ENCODE results near the gene SLC23A1.
"Not testable (repeated sequence)": the region's sequence is repeated elsewhere in the genome, so short reads cannot be mapped to it uniquely, and the experiment has no call there.

DNA sequence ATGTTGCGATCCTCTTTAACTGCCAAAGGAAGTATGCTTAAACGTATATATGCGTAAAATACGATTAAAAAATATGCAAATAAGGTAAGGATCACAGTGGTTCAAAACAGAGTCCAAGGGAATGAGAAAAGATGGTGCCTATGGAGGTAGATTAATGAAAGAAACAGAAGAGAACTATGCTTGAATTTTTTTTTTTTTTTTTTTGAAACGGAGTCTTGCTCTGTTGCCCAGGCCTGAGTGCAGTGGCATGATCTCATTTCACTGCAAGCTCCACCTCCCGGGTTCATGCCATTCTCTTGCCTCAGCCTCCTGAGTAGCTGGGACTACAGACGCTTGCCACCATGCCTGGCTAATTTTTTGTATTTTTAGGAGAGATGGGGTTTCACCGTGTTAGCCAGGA is 37.7 kb downstream of the SLC23A1 start:
- TF ChIP-seq, protein P1, sequence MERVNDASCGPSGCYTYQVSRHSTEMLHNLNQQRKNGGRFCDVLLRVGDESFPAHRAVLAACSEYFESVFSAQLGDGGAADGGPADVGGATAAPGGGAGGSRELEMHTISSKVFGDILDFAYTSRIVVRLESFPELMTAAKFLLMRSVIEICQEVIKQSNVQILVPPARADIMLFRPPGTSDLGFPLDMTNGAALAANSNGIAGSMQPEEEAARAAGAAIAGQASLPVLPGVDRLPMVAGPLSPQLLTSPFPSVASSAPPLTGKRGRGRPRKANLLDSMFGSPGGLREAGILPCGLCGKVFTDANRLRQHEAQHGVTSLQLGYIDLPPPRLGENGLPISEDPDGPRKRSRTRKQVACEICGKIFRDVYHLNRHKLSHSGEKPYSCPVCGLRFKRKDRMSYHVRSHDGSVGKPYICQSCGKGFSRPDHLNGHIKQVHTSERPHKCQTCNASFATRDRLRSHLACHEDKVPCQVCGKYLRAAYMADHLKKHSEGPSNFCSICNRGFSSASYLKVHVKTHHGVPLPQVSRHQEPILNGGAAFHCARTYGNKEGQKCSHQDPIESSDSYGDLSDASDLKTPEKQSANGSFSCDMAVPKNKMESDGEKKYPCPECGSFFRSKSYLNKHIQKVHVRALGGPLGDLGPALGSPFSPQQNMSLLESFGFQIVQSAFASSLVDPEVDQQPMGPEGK (CRISPR knock-in tag; IDR thresholded peaks at IDR 0.05; ENCODE audit: borderline replicate concordance), result not testable (repeated sequence)
- TF ChIP-seq, protein P2, sequence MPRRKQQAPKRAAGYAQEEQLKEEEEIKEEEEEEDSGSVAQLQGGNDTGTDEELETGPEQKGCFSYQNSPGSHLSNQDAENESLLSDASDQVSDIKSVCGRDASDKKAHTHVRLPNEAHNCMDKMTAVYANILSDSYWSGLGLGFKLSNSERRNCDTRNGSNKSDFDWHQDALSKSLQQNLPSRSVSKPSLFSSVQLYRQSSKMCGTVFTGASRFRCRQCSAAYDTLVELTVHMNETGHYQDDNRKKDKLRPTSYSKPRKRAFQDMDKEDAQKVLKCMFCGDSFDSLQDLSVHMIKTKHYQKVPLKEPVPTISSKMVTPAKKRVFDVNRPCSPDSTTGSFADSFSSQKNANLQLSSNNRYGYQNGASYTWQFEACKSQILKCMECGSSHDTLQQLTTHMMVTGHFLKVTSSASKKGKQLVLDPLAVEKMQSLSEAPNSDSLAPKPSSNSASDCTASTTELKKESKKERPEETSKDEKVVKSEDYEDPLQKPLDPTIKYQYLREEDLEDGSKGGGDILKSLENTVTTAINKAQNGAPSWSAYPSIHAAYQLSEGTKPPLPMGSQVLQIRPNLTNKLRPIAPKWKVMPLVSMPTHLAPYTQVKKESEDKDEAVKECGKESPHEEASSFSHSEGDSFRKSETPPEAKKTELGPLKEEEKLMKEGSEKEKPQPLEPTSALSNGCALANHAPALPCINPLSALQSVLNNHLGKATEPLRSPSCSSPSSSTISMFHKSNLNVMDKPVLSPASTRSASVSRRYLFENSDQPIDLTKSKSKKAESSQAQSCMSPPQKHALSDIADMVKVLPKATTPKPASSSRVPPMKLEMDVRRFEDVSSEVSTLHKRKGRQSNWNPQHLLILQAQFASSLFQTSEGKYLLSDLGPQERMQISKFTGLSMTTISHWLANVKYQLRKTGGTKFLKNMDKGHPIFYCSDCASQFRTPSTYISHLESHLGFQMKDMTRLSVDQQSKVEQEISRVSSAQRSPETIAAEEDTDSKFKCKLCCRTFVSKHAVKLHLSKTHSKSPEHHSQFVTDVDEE (CRISPR knock-in tag; IDR thresholded peaks at IDR 0.05), result not testable (repeated sequence)
- not testable (repeated sequence) for TF ChIP-seq TCF4 (CRISPR knock-in tag; IDR thresholded peaks at IDR 0.05; ENCODE audit: borderline replicate concordance); ZNF565 (CRISPR knock-in tag; conservative IDR thresholded peaks at IDR 0.05; ENCODE audit: low read depth); RARB (CRISPR knock-in tag; IDR thresholded peaks at IDR 0.05); ZC3H10 (CRISPR knock-in tag; IDR thresholded peaks at IDR 0.05)
